NCI-H146 treated with DMSO at 0.1 percent for 48 hours (cell line): ENCODE data around the gene EPS8L2.

Experiments used
- DNase-seq: peaks from one replicate; lab custom pipeline; 2025; ENCODE audit not compliant: unreplicated experiment; lab: John Stamatoyannopoulos, UW

Gene EPS8L2

GRCh38 chr11:703506-703905 is 2.5 kb upstream of the EPS8L2 start:
- no peak for DNase-seq

DNA sequence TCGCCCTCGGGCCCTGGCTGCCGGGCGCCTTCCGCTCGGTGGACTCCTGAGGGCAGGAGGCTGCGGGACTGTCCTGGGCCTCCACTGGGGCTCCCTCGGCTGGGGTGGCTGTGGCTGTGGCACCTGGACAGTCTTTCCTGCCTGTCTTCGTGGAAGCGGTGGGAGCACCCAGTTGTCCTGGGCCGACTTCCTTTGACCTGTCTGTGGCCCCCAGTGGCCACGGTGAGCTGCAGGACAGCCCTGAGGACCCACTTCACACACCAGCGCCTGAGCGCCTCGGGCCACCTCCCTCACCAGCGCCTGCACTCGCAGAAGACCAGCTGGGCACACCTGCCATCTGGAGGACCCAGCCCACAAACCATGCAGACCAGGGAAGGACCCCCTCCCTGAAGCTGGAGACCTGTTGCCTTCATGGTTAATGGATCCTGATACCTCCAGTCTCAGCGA is 1.8 kb upstream of the EPS8L2 start:
- DNase-seq, result no peak

- no peak for DNase-seq
Observed at GRCh38 chr11:704781-705645, 1.0 kb upstream of the EPS8L2 start.

DNA sequence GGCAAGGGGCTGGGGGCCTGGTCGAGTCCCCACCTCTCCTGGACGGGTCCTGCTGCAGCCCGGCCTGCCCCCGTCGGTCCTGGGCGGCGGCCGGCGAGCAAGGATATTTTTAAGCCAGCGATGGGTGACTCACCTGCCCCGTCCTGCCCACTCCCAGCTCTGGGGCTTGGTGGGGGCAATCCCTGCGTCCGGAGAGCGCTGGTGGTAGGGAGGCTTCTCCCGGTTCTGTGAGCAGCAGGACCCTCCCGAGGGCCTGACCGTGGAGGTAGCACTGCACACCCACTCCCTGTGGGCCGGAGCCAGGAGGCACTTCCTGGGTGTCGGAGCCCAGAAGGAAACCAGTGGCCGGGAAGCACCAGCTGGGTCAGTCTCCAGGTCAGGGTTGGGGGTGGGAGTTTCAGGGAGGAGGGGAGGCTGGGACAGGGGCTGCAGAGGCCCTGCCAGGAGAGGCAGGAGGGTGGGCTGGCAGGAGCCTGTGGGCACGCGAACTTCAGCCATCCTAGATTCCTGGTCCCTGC is 467 bp downstream of the EPS8L2 start:
- no peak for DNase-seq

GRCh38 chr11:706957-707816 is 1.2 kb downstream of the EPS8L2 start:
- DNase-seq, result no peak

- no peak for DNase-seq
Observed at GRCh38 chr11:707817-708420, 1.9 kb downstream of the EPS8L2 start.

DNA sequence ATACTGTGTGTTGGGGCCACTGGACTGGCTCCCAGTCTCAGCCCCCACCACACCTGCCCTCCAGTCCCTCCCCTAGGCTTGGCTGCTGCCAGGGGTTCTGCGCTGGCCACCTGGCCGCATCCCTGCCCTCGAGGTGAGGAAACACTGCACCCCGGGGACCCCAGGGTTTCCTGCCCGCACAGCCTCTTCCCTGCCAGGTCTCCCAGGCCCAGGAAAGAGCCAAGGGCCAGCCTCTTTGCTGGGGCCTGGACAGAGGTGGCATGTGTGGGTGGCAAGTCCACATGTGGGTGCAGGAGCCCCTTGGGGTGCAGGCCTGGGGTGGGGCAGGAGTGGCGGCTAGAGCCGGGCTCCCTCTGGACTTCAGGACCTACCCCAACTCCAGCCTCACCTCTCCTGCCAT is 2.5 kb downstream of the EPS8L2 start:
- DNase-seq, result no peak

DNA sequence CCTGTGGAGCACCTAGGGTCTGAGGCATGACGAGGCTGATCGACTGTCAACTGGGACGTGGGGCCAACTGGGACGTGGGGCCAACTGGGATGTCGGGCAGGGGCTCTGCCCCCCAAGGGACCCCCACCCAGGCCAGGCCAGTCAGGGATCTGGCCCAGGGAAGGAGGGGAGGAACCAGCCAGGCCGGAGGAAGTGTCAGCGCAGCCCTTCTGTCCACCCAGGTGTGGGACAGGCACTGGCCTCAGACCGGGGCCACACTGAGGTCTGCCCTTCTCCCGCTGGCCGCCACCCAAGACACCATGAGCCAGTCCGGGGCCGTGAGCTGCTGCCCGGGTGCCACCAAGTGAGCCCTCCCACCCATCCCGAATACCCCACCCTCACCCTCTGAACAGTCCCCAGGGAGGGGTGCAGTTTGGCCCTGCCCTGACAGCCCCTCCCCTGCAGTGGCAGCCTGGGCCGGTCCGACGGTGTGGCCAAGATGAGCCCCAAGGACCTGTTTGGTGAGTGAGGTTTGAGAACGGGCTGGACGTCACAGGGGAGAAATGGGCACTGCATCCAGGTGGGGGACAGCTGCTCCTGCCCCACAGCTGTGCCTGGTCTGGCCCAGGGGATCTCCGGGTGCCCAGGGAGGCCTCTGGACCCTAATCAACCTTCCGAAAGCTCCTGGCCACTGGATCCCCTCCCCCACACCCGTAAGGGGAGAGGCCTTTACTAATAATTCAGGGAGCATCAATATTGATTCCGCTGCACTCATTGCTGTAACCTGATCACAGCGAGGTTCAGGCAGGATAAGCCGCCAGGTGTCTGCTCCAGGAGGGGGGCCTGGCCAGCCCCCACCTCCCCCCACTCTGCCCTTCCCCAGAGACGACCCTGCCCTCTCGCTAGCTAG is 3.3 kb downstream of the EPS8L2 start:
- DNase-seq, result no peak

DNA sequence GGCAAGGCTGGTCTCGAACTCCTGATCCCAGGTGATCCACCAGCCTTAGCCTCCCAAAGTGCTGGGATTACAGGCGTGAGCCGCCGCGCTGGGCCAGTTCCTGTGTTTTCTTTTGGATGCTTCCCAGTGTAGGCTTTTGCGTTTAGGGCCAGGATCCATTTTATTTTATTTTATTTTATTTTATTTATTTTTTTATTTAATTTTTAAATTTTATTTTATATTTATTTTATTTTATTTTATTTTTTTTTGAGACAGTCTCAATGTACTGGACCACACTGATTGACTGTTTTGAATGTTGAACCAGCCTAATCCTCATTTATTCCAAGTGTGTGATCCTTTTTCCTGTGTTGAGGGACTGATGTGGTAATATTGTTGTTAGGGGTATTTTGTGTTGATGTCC is 8.4 kb downstream of the EPS8L2 start:
- no peak for DNase-seq

- no peak for DNase-seq
Observed at GRCh38 chr11:719214-720016, 13.4 kb downstream of the EPS8L2 start.

- no peak for DNase-seq
Observed at GRCh38 chr11:720017-720641, 14.1 kb downstream of the EPS8L2 start.

DNA sequence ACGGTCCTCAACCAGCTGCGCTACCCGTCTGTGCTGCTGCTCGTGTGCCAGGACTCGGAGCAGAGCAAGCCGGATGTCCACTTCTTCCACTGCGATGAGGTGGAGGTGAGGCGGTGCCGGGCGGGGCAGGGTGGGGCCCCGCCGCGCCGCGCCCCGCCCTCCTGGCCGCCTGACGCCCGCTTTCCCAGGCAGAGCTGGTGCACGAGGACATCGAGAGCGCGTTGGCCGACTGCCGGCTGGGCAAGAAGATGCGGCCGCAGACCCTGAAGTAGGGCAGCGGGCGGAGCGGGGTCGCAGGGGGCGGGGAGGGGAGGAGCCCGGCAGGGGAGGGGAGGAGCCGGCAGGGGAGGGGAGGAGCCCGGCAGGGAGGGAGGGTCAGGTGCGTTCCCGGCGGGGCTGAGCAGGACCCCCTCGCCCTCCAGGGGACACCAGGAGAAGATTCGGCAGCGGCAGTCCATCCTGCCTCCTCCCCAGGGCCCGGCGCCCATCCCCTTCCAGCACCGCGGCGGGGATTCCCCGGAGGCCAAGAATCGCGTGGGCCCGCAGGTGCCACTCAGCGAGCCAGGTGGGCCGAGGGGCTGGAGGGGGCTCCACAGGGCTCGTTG is 14.7 kb downstream of the EPS8L2 start:
- DNase-seq, result no peak

DNA sequence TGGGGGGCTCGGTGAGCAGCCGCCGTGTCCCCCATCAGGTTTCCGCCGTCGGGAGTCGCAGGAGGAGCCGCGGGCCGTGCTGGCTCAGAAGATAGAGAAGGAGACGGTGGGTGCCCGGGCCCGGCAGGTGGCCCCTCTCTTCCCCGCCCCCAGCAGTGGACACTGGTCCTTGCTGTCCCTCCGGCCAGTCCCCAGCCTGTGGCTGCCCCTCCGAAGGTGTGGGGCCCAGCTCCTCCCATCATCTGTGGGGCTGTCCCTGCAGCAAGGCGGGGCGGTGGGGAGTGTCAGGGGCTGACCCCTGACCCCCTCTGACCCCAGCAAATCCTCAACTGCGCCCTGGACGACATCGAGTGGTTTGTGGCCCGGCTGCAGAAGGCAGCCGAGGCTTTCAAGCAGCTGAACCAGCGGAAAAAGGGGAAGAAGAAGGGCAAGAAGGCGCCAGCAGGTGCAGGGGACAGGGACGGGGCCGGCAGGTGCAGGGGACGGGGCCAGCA is 15.3 kb downstream of the EPS8L2 start:
- peak; percentile 68 for DNase-seq

DNA sequence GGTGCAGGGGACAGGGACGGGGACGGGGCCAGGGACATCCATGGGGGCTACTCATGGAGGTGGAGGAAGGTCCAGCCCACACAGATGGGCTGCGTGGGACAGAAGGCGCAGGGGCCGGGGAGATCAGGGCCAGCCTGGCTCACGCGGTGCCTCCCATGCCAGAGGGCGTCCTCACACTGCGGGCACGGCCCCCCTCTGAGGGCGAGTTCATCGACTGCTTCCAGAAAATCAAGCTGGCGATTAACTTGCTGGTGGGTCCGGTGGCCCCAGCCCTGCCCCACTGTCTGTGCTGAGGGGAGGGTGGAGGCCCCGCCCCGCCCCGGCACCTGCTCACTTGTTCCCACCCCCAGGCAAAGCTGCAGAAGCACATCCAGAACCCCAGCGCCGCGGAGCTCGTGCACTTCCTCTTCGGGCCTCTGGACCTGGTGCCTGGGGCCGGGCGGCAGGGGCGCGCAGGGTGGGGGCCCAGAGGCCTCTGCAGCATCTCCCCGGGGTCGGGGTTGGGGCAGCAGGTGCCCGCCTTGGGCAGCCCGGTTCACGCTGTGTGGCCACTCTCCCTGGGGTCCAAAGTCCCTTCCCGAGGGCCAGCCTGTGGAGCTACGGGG is 15.8 kb downstream of the EPS8L2 start:
- DNase-seq, result peak; percentile 68

DNA sequence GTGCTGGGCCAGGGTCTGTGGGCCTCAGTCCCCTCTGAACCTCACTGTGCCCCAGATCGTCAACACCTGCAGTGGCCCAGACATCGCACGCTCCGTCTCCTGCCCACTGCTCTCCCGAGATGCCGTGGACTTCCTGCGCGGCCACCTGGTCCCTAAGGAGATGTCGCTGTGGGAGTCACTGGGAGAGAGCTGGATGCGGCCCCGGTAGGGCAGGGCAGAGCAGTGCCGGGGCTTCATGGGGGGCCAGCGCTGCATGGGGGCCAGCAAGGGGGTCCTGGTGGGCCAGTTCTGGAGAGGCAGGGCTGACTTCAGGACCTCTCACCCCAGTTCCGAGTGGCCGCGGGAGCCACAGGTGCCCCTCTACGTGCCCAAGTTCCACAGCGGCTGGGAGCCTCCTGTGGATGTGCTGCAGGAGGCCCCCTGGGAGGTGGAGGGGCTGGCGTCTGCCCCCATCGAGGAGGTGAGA is 16.3 kb downstream of the EPS8L2 start:
- DNase-seq, result no peak

GRCh38 chr11:723120-723883 is 17.3 kb downstream of the EPS8L2 start:
- peak; percentile 37 for DNase-seq

DNA sequence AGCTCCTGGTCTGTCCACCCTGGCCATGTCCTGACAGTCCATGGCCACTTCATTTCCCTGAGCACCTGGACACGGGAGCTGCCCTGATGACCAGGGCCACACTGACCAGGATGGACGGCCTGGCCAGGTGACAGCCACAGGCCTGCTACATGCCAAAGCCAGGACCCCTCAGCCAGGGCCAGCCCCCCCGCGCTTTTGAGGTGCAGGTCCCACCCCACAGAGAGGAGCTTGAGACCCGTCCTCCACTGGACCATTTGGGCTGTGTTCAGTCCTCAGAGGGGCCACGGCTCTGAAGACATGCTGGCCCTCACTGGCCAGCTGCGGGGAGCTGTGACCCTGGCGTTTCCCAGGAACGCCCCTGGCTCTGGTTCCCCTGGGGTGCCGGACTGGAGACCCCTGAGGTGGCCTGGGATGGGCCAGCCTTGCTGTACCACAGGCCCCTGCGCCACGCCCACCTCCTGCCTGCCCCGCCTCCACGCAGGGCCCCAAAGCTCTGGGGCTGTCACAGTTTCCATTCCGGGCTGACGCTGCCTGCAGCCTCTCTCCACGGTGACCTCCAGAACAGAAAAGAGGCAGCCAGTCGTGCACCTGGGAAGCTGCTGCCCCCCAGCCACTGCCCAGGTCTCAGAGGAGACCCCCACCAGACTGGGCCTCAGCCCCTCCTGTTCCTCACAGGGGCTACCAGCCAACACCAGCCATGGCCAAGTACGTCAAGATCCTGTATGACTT is 18.2 kb downstream of the EPS8L2 start:
- DNase-seq, result no peak
